Activated CD4-positive, alpha-beta T cell treated with anti-CD3 and anti-CD28 coated beads, Interleukin-2, Interleukin-4, amounts not matched to agents 100 ng/mL and 50 ng/mL, durations not matched to agents 16 hours and 8 hours (primary cell): ENCODE results near the gene ISCU.
"Not testable (repeated sequence)": the region's sequence is repeated elsewhere in the genome, so short reads cannot be mapped to it uniquely, and the experiment has no call there.

ENCODE experiments used
- DNase-seq: peaks from one replicate; pipeline ENCODE4 v3.0.0-alpha.2; 2020; ENCODE audit warnings: low spot score

Gene ISCU

GRCh38 chr12:108543652-108544051 lies 18.7 kb upstream of the ISCU start:
- no peak for DNase-seq

GRCh38 chr12:108547686-108548085 lies 14.7 kb upstream of the ISCU start:
- DNase-seq, result no peak

GRCh38 chr12:108548954-108549521 lies 13.4 kb upstream of the ISCU start:
- no peak for DNase-seq

- DNase-seq, result no peak
Measured at GRCh38 chr12:108551535-108551934, 10.9 kb upstream of the ISCU start.

- DNase-seq, result no peak
Measured at GRCh38 chr12:108553799-108554198, 8.6 kb upstream of the ISCU start.

GRCh38 chr12:108555383-108555782 lies 7.0 kb upstream of the ISCU start:
- DNase-seq, result not testable (repeated sequence)

GRCh38 chr12:108559007-108559655 lies 3.3 kb upstream of the ISCU start:
- peak; percentile 61 for DNase-seq

- DNase-seq, result peak; percentile 17
Measured at GRCh38 chr12:108559748-108560147, 2.6 kb upstream of the ISCU start.

- no peak for DNase-seq
Measured at GRCh38 chr12:108560321-108560721, 2.1 kb upstream of the ISCU start.

GRCh38 chr12:108560752-108561719 lies 1.4 kb upstream of the ISCU start, which contains the start of gene SART3:
SART3 (minus strand) TSS chr12:108561173; CDS start chr12:108561154, 19 bp downstream.
- DNase-seq, result peak; percentile 86

GRCh38 chr12:108561852-108562347 lies 496 bp upstream of the ISCU start:
- no peak for DNase-seq

- peak; percentile 90 for DNase-seq
Measured at GRCh38 chr12:108563136-108563803, 874 bp downstream of the ISCU start.

- no peak for DNase-seq
Measured at GRCh38 chr12:108563804-108564151, 1.4 kb downstream of the ISCU start.

GRCh38 chr12:108564724-108565123 lies 2.3 kb downstream of the ISCU start:
- DNase-seq, result no peak

GRCh38 chr12:108565146-108565545 lies 2.8 kb downstream of the ISCU start:
- DNase-seq, result no peak

- peak; percentile 46 for DNase-seq
Measured at GRCh38 chr12:108565976-108566375, 3.6 kb downstream of the ISCU start.

GRCh38 chr12:108566452-108566851 lies 4.1 kb downstream of the ISCU start:
- DNase-seq, result no peak

- DNase-seq, result no peak
Measured at GRCh38 chr12:108567406-108568337, 5.3 kb downstream of the ISCU start.

GRCh38 chr12:108568338-108569154 lies 6.2 kb downstream of the ISCU start:
- peak; percentile 92 for DNase-seq
